Naive thymus-derived CD4-positive, alpha-beta T cell (primary cell): ENCODE results near the gene CDK10. TPM values are rescaled to one million over a fixed set of nuclear protein-coding genes. Genes with fewer than 3 reads are reported as not detected.

Experiments used
- ATAC-seq: fragments of 150-1000 bp; cut with Tn5 transposase; 2 replicates; pipeline ENCODE4 v1.10.0; 2021; ENCODE audit warnings: mild to moderate bottlenecking, moderate library complexity
- CTCF ChIA-PET: fragments of 350-600 bp; sonication (Branson Sonifier 250); formaldehyde crosslinking; loops from one replicate; lab custom pipeline; 2021; ENCODE audit warnings: antibody characterized with exemption; lab: Charles Lee
- POLR2A ChIA-PET: fragments of 350-600 bp; sonication (Branson Sonifier 250); formaldehyde crosslinking; loops from one replicate; lab custom pipeline; 2021; ENCODE audit warnings: antibody characterized with exemption, inconsistent platforms; lab: Charles Lee
- DNase-seq, 9 donors: peaks; one replicate each; pipeline versions ENCODE4 v3.0.0 to v3.0.0-alpha.2; 2020 to 2022; ENCODE audit warnings: mixed read lengths in 1 of 9
- H3K27ac ChIP-seq: one replicate; pipeline ENCODE4 v1.7.0; 2013; ENCODE audit warnings: mild to moderate bottlenecking, low read depth, low read length, moderate library complexity
- H3K27me3 ChIP-seq, 2 donors: one replicate each; pipeline ENCODE4 v1.7.0; 2013; ENCODE audit warnings: low read length in 2 of 2, mild to moderate bottlenecking in 2 of 2, moderate library complexity in 2 of 2; ENCODE audit not compliant: control insufficient read depth in 2 of 2, insufficient read depth in 2 of 2
- H3K36me3 ChIP-seq, 3 experiments: 1 replicate in 2 of 3; 2 replicates in 1 of 3; pipeline ENCODE4 v1.7.0; 2013; ENCODE audit warnings: low read length in 3 of 3, mild to moderate bottlenecking in 3 of 3, moderate library complexity in 1 of 3; ENCODE audit not compliant: insufficient read depth in 3 of 3, control insufficient read depth in 2 of 3
- H3K4me1 ChIP-seq, 2 donors: one replicate each; pipeline ENCODE4 v1.7.0; 2013; ENCODE audit warnings: low read length in 2 of 2, mild to moderate bottlenecking in 2 of 2, moderate library complexity in 1 of 2; ENCODE audit not compliant: control insufficient read depth in 2 of 2, insufficient read depth in 2 of 2
- H3K4me3 ChIP-seq: 2 replicates; pipeline ENCODE4 v1.7.0; 2013; ENCODE audit warnings: mild to moderate bottlenecking, low read length
- H3K9me3 ChIP-seq, 3 experiments: 1 replicate in 2 of 3; 2 replicates in 1 of 3; pipeline ENCODE4 v1.7.0; 2013; ENCODE audit warnings: low read length in 3 of 3; ENCODE audit not compliant: control insufficient read depth in 2 of 3
- H3K27ac Mint-ChIP-seq, 9 donors: one replicate each; pipeline ENCODE4 v1.8.0; 2020 to 2022; ENCODE audit warnings: mixed read lengths in 9 of 9, mild to moderate bottlenecking in 8 of 9, moderate library complexity in 5 of 9, inconsistent platforms in 2 of 9
- H3K27me3 Mint-ChIP-seq, 5 donors: one replicate each; pipeline ENCODE4 v1.8.0; 2021 to 2022; ENCODE audit warnings: mixed read lengths in 5 of 5, mild to moderate bottlenecking in 1 of 5
- H3K36me3 Mint-ChIP-seq, 5 donors: one replicate each; pipeline ENCODE4 v1.8.0; 2020 to 2022; ENCODE audit warnings: mixed read lengths in 5 of 5, mild to moderate bottlenecking in 3 of 5, inconsistent platforms in 1 of 5
- H3K4me1 Mint-ChIP-seq, 7 donors: one replicate each; pipeline ENCODE4 v1.8.0; 2020 to 2022; ENCODE audit warnings: mixed read lengths in 7 of 7, mild to moderate bottlenecking in 3 of 7, inconsistent platforms in 1 of 7
- H3K4me3 Mint-ChIP-seq, 10 donors: one replicate each; pipeline ENCODE4 v1.8.0; 2020 to 2022; ENCODE audit warnings: mild to moderate bottlenecking in 10 of 10, mixed read lengths in 10 of 10, moderate library complexity in 6 of 10, inconsistent platforms in 2 of 10
- H3K9me3 Mint-ChIP-seq, 11 donors: one replicate each; pipeline ENCODE4 v1.8.0; 2020 to 2022; ENCODE audit warnings: mixed read lengths in 11 of 11, mild to moderate bottlenecking in 4 of 11, inconsistent platforms in 1 of 11, moderate library complexity in 1 of 11
- intact Hi-C, 2 donors: fragments of 100-400 bp; cut with micrococcal nuclease; formaldehyde crosslinking; loops; one replicate each; pipeline ENCODE4 v1.15.1; 2023
- polyA plus RNA-seq, 2 donors: library from polyadenylated mRNA; unstranded; fragments of 300-500 nt; fragmentation: Illumina TruSeq; gene quantifications; one replicate each; pipeline ENCODE4 v1.2.3, GENCODE V29; 2021
- total RNA-seq, 6 experiments: library from RNA in 5 of 6; stranded (reverse) in 5 of 6; gene quantifications; 1 replicate in 5 of 6; 2 replicates in 1 of 6; pipeline ENCODE4 v1.2.3 and lab custom pipeline; 2021 to 2026

The CDK10 gene
- total and polyA plus RNA-seq, 7 experiments from 2014 or later = 32.8 to 150 (median 99.3) TPM

DNA sequence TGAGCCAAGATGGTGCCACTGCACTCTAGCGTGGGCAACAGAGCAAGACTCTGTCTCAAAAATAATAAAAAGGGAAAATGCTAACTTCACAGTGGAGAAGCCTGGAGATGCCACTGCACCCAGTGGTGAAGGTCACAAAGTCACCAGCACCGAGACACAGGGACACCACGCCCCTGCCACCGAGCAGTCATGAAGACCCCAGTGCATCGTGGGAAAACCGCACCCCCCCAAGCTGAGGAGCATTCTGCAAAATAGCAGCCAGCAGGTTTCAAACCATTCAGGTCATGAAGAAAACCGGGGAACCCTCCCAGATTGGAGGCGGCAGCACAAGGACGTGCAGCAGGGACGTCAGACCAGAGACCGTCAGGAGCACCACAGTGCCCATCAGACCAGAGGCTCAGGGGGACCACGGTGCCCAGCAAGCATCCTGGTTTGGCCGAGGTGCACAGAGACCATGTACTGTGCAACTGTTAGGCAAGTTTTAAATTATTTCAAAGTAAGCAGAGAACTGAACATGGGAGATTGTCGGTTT, 42.7 kb upstream of the CDK10 start:
- intact Hi-C loops = loop anchor here in 1 of 2 donors (5.0 kb wide), 1 partner anchor 82 kb away; the partner anchor contains the start of gene RPL13
- no peaks in the 10 kb centered on the region for H3K9me3 Mint-ChIP-seq
- no peaks in the 10 kb centered on the region for H3K4me1 ChIP-seq

GRCh38 chr16:89645122-89645521, 41.4 kb upstream of the CDK10 start:
- no peaks in the 10 kb centered on the region for H3K27me3 Mint-ChIP-seq
- H3K27ac Mint-ChIP-seq = no peak overlapping the region
- ATAC-seq = no peak
- peaks cover 0 to 10% (median 7%) of the 10 kb centered on the region in 7 donors for H3K4me1 Mint-ChIP-seq
- no peaks in the 10 kb centered on the region for H3K9me3 Mint-ChIP-seq
- Histone ChIP-seq H3K27me3 (no peaks in the 10 kb centered on the region), H3K9me3 (no peaks in the 10 kb centered on the region), H3K36me3 (peaks cover 0 to 51% (median 21%) of the 10 kb centered on the region in 3 experiments), H3K4me1 (no peaks in the 10 kb centered on the region), H3K27ac (no peak overlapping the region), H3K4me3 (no peak overlapping the region)
- POLR2A ChIA-PET = no interaction called here
- intact Hi-C loops = no loop called here
- H3K36me3 Mint-ChIP-seq = peaks cover 0 to 16% (median 0%) of the 10 kb centered on the region in 5 donors
- CTCF ChIA-PET = no interaction called here
- no peak for DNase-seq
- H3K4me3 Mint-ChIP-seq = no peak overlapping the region

More for the DNA sequence above, 42.7 kb upstream of the CDK10 start:
- H3K4me1 Mint-ChIP-seq = peaks cover 0 to 10% (median 7%) of the 10 kb centered on the region in 7 donors
- H3K36me3 ChIP-seq = peaks cover 0 to 41% (median 21%) of the 10 kb centered on the region in 3 experiments
- POLR2A ChIA-PET = no interaction called here
- H3K27ac ChIP-seq = no peak overlapping the region
- H3K9me3 ChIP-seq = no peaks in the 10 kb centered on the region
- no peak overlapping the region for H3K4me3 Mint-ChIP-seq
- no peaks in the 10 kb centered on the region for H3K27me3 ChIP-seq
- H3K27me3 Mint-ChIP-seq = no peaks in the 10 kb centered on the region
- DNase-seq (no peak), ATAC-seq (no peak)
- peaks cover 0 to 10% (median 0%) of the 10 kb centered on the region in 5 donors for H3K36me3 Mint-ChIP-seq
- CTCF ChIA-PET = no interaction called here
- H3K27ac Mint-ChIP-seq = peak overlapping the region in 1 of 9 donors; percentile 32
- H3K4me3 ChIP-seq = no peak overlapping the region

- intact Hi-C loops = no loop called here
- DNase-seq = no peak
- POLR2A ChIA-PET = no interaction called here
Observed at GRCh38 chr16:89646270-89646669, 40.2 kb upstream of the CDK10 start.

DNA sequence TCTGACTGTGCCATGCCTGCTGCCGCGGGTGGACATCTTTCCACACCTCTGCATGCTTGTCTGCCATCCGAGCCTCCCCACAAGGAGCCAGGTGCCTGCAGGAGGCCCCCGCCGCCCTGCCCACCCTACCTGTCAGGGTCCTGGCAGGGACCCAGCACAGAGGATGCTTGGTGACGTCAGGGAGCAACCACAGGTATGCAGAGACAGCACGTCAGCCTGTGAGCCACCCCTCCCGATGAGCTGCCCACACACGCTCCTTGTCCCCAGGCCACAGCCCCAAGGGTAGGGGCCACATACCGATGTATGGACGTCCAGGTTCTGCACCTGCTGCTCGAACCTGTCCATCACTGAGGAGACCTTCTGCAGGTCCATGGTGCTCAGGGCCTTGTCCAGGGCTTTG, 39.6 kb upstream of the CDK10 start:
- POLR2A ChIA-PET = no interaction called here
- CTCF ChIA-PET = no interaction called here
- DNase-seq (no peak), ATAC-seq (no peak)
- peaks cover 0 to 18% (median 0%) of the 10 kb centered on the region in 5 donors for H3K36me3 Mint-ChIP-seq
- intact Hi-C loops = no loop called here
- Histone ChIP-seq H3K27me3 (no peaks in the 10 kb centered on the region), H3K27ac (no peak overlapping the region), H3K36me3 (peaks cover 0 to 67% (median 21%) of the 10 kb centered on the region in 3 experiments), H3K9me3 (no peaks in the 10 kb centered on the region), H3K4me3 (no peak overlapping the region), H3K4me1 (no peaks in the 10 kb centered on the region)
- H3K4me1 Mint-ChIP-seq = no peaks in the 10 kb centered on the region
- no peak overlapping the region for H3K4me3 Mint-ChIP-seq
- H3K9me3 Mint-ChIP-seq = no peaks in the 10 kb centered on the region
- H3K27me3 Mint-ChIP-seq = no peaks in the 10 kb centered on the region
- H3K27ac Mint-ChIP-seq = no peak overlapping the region

More at GRCh38 chr16:89646270-89646669, 40.2 kb upstream of the CDK10 start:
- ATAC-seq = no peak
- H3K4me3 Mint-ChIP-seq = no peak overlapping the region
- Histone ChIP-seq H3K4me1 (no peaks in the 10 kb centered on the region), H3K9me3 (no peaks in the 10 kb centered on the region), H3K27me3 (no peaks in the 10 kb centered on the region), H3K27ac (no peak overlapping the region), H3K4me3 (no peak overlapping the region), H3K36me3 (peaks cover 0 to 61% (median 21%) of the 10 kb centered on the region in 3 experiments)
- CTCF ChIA-PET = no interaction called here
- no peaks in the 10 kb centered on the region for H3K27me3 Mint-ChIP-seq
- peaks cover 0 to under 1% (median under 1%) of the 10 kb centered on the region in 7 donors for H3K4me1 Mint-ChIP-seq
- H3K27ac Mint-ChIP-seq = no peak overlapping the region
- no peaks in the 10 kb centered on the region for H3K9me3 Mint-ChIP-seq
- H3K36me3 Mint-ChIP-seq = peaks cover 0 to 18% (median 0%) of the 10 kb centered on the region in 5 donors

- Histone ChIP-seq H3K27me3 (no peaks in the 10 kb centered on the region), H3K4me3 (no peak overlapping the region), H3K27ac (no peak overlapping the region), H3K9me3 (no peaks in the 10 kb centered on the region), H3K4me1 (peaks cover 2 to 3% of the 10 kb centered on the region in 2 donors), H3K36me3 (peaks cover 0 to 41% (median 6%) of the 10 kb centered on the region in 3 experiments)
- Mint-ChIP-seq H3K27ac (no peak overlapping the region), H3K4me1 (peaks cover 7 to 26% (median 19%) of the 10 kb centered on the region in 7 donors), H3K9me3 (no peaks in the 10 kb centered on the region), H3K4me3 (no peak overlapping the region), H3K27me3 (no peaks in the 10 kb centered on the region), H3K36me3 (peaks cover 0 to 17% (median 0%) of the 10 kb centered on the region in 5 donors)
- no peak for ATAC-seq
- CTCF ChIA-PET = no interaction called here
- DNase-seq = no peak
- POLR2A ChIA-PET = no interaction called here
- intact Hi-C loops = no loop called here
Observed at GRCh38 chr16:89651584-89651983, 34.9 kb upstream of the CDK10 start.

DNA sequence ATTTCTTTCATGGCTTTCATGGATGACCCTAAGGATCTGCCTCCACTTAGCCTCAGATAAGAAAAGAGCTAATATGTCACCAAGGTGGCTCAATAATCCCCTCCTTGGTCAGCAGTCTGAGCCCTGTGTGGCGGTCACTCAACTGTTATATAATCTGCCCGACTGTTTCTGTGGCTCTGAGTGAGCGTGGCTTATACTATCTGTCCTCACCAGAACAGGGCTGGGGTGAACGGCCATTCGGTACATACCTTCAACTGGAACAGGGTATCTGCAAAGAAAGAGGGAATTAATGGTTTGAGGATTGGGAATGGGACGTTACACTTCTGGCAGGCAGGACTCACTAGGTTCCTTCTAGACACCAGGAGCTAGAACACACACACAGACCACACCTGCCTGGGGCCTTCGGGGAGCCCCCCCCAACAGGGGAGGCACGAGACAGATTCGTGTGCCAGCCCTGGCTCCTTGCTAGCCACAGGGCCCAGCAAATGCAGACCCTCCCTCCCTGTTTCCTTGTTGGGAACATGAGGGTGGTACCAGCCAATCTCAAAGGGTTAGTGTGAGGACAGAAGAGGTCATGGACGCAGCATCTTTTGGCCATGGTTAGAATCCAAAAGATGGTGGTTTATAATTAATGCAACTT, 32.7 kb upstream of the CDK10 start:
- H3K27ac ChIP-seq = no peak overlapping the region
- ChIA-PET POLR2A (no interaction called here), CTCF (no interaction called here)
- Mint-ChIP-seq H3K36me3 (peaks cover 0 to 13% (median 0%) of the 10 kb centered on the region in 5 donors), H3K4me3 (peak overlapping the region in 5 of 10 donors; percentile 14 to 63 (median 35)), H3K27me3 (no peaks in the 10 kb centered on the region), H3K4me1 (peaks cover 16 to 36% (median 27%) of the 10 kb centered on the region in 7 donors), H3K9me3 (no peaks in the 10 kb centered on the region), H3K27ac (peak overlapping the region in 5 of 9 donors; percentile 34 to 56 (median 39))
- peaks cover 6 to 16% of the 10 kb centered on the region in 2 donors for H3K4me1 ChIP-seq
- peaks cover 0 to 34% (median 0%) of the 10 kb centered on the region in 3 experiments for H3K36me3 ChIP-seq
- DNase-seq (no peak), ATAC-seq (no peak)
- no peak overlapping the region for H3K4me3 ChIP-seq
- intact Hi-C loops = no loop called here
- no peaks in the 10 kb centered on the region for H3K27me3 ChIP-seq
- no peaks in the 10 kb centered on the region for H3K9me3 ChIP-seq
